ENCODE results near the gene RAD23B.

Gene RAD23B

DNA sequence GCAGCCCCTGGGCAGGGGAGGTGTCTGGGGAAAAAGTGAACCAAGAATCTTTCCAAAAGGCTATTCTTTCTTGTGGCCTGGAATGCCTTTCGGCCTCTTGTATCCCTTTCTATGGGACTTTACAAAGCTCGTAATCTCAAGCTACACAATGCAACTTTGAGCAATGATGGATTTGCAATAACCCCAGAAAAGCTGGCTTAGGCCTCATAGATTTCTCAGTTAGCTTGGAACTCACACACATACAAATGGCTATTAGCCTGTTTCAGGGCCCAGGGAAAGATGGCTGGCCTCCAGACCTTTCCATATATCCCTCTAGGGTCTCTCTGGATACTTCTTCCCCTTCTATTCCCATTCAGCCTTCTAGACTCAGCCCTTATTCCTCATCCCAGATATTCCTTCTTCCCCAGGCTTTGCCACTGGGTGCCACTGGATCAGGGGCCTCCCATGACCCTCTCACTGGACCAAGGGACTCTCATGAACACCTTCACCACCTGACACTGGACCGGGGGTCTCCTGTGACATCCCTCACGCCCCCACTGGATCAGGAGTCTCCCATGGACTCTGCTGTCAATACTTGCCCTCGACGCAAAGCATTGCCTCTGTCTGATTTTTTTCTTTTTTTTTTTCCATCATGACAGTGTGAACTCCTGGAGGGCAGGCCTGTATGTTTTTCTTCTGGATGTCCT lies 59.5 kb downstream of the RAD23B start:
- Histone ChIP-seq H3K4me3 (ENCODE audit: low read length) (no peak overlapping the region), H3K27ac (ENCODE audit: low read length) (no peak overlapping the region), H3K27me3 (ENCODE audit: low read depth, low read length) (no peaks in the 10 kb centered on the region), H3K4me1 (ENCODE audit: low read length) (no peaks in the 10 kb centered on the region), H3K9ac (ENCODE audit: low read length) (no peak overlapping the region), H4K20me1 (ENCODE audit: insufficient read depth, low read length) (no peaks in the 10 kb centered on the region), H3K4me2 (ENCODE audit: low read length) (no peak overlapping the region), H3K79me2 (ENCODE audit: low read length) (no peaks in the 10 kb centered on the region), H3K9me3 (ENCODE audit: insufficient read depth, low read length) (no peaks in the 10 kb centered on the region), H3K36me3 (replicated peaks; ENCODE audit: low read depth, low read length) (peaks cover 10% of the 10 kb centered on the region), H2AFZ (ENCODE audit: low read depth, low read length) (no peak overlapping the region)
- no peak for TF ChIP-seq EZH2phosphoT487 (IDR thresholded peaks at IDR 0.05; ENCODE audit: low read depth)
- no peak for TF ChIP-seq CTCF (IDR thresholded peaks at IDR 0.05; ENCODE audit: low read depth, low read length)

- H2AFZ ChIP-seq (ENCODE audit: low read depth, low read length), result no peak overlapping the region
- no peaks in the 10 kb centered on the region for H3K79me2 ChIP-seq (ENCODE audit: low read length)
- H3K4me2 ChIP-seq (ENCODE audit: low read length), result no peak overlapping the region
- no peak overlapping the region for H3K4me3 ChIP-seq (ENCODE audit: low read length)
- peaks cover 7% of the 10 kb centered on the region for H3K27me3 ChIP-seq (ENCODE audit: low read depth, low read length)
- no peaks in the 10 kb centered on the region for H3K4me1 ChIP-seq (ENCODE audit: low read length)
- H4K20me1 ChIP-seq (ENCODE audit: insufficient read depth, low read length), result no peaks in the 10 kb centered on the region
- H3K9ac ChIP-seq (ENCODE audit: low read length), result no peak overlapping the region
- H3K36me3 ChIP-seq (replicated peaks; ENCODE audit: low read depth, low read length), result no peaks in the 10 kb centered on the region
- H3K9me3 ChIP-seq (ENCODE audit: insufficient read depth, low read length), result no peaks in the 10 kb centered on the region
- TF ChIP-seq CTCF (IDR thresholded peaks at IDR 0.05; ENCODE audit: low read depth, low read length) (no peak), EZH2phosphoT487 (IDR thresholded peaks at IDR 0.05; ENCODE audit: low read depth) (no peak)
- no peak overlapping the region for H3K27ac ChIP-seq (ENCODE audit: low read length)
Measured at GRCh38 chr9:107345327-107345726, 62.2 kb downstream of the RAD23B start.

GRCh38 chr9:107348836-107349235 lies 65.8 kb downstream of the RAD23B start:
- no peak overlapping the region for H2AFZ ChIP-seq (ENCODE audit: low read depth, low read length)

DNA sequence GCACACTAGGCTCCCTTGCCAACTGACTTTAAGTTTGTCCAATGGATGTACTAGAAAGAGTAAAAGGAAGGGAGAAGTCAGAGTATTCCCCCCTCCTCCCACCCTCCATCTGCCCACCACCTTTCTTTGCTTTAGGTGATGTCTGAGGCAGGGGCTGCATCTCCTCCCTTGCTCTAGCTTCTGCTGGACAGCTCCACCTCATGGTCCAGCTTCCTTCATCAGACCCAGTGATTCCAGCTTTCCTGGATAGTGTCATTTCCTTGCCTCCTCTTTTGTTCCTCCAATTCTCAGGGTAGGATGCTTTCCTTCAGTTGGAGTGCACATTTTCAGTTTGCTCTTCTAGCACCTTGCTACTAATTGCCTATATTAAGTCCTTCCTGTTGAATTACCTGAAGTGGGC lies 67.4 kb downstream of the RAD23B start:
- Histone ChIP-seq H3K4me2 (ENCODE audit: low read length) (no peak overlapping the region), H3K4me1 (ENCODE audit: low read length) (no peaks in the 10 kb centered on the region), H3K4me3 (ENCODE audit: low read length) (no peak overlapping the region), H4K20me1 (ENCODE audit: insufficient read depth, low read length) (no peaks in the 10 kb centered on the region), H3K79me2 (ENCODE audit: low read length) (no peaks in the 10 kb centered on the region), H3K36me3 (replicated peaks; ENCODE audit: low read depth, low read length) (no peaks in the 10 kb centered on the region), H3K27ac (ENCODE audit: low read length) (no peak overlapping the region), H2AFZ (ENCODE audit: low read depth, low read length) (no peak overlapping the region), H3K27me3 (ENCODE audit: low read depth, low read length) (peaks cover 12% of the 10 kb centered on the region), H3K9ac (ENCODE audit: low read length) (no peak overlapping the region), H3K9me3 (ENCODE audit: insufficient read depth, low read length) (no peaks in the 10 kb centered on the region)
- no peak for TF ChIP-seq CTCF (IDR thresholded peaks at IDR 0.05; ENCODE audit: low read depth, low read length)
- TF ChIP-seq EZH2phosphoT487 (IDR thresholded peaks at IDR 0.05; ENCODE audit: low read depth), result no peak

More at GRCh38 chr9:107348836-107349235, 65.8 kb downstream of the RAD23B start:
- Histone ChIP-seq H4K20me1 (ENCODE audit: insufficient read depth, low read length) (no peaks in the 10 kb centered on the region), H3K79me2 (ENCODE audit: low read length) (no peaks in the 10 kb centered on the region), H3K27me3 (ENCODE audit: low read depth, low read length) (peaks cover 10% of the 10 kb centered on the region), H3K9me3 (ENCODE audit: insufficient read depth, low read length) (no peaks in the 10 kb centered on the region), H3K4me3 (ENCODE audit: low read length) (no peak overlapping the region), H3K36me3 (replicated peaks; ENCODE audit: low read depth, low read length) (no peaks in the 10 kb centered on the region), H3K9ac (ENCODE audit: low read length) (no peak overlapping the region), H3K4me1 (ENCODE audit: low read length) (no peaks in the 10 kb centered on the region), H3K4me2 (ENCODE audit: low read length) (no peak overlapping the region), H3K27ac (ENCODE audit: low read length) (no peak overlapping the region)
- no peak for TF ChIP-seq CTCF (IDR thresholded peaks at IDR 0.05; ENCODE audit: low read depth, low read length)
- no peak for TF ChIP-seq EZH2phosphoT487 (IDR thresholded peaks at IDR 0.05; ENCODE audit: low read depth)
